HepG2 (cell line): Measurements from ENCODE around the gene C12orf60. TPM values are rescaled to one million over a fixed set of nuclear protein-coding genes. Genes with fewer than 3 reads are reported as not detected.

Experiments used
- ASH2L ChIP-seq: fragments of 300-600, 200-600 bp; sonication (generic); IDR thresholded peaks from 2 replicates; pipeline ENCODE4 v1.7.0; 2017; ENCODE audit warnings: low read depth, mild to moderate bottlenecking, moderate library complexity, mixed read lengths, low read length; ENCODE audit not compliant: insufficient read length
- ATF6 ChIP-seq: sonication (generic); formaldehyde crosslinking; conservative IDR thresholded peaks from 2 replicates; pipeline ENCODE4 v1.4.0; 2020; ENCODE audit warnings: missing genetic modification reagents
- CBFB ChIP-seq: sonication (generic); formaldehyde crosslinking; IDR thresholded peaks from 2 replicates; pipeline ENCODE4 v1.4.0; 2020; ENCODE audit warnings: missing genetic modification reagents
- CEBPG ChIP-seq: IDR thresholded peaks from 2 replicates; pipeline ENCODE4 v1.6.1; 2016
- FOXK1 ChIP-seq: sonication (generic); formaldehyde crosslinking; IDR thresholded peaks from 2 replicates; pipeline ENCODE4 v1.4.0; 2020; ENCODE audit warnings: low read depth, missing genetic modification reagents, borderline replicate concordance
- HES4 ChIP-seq: sonication (generic); formaldehyde crosslinking; IDR thresholded peaks from 2 replicates; pipeline ENCODE4 v1.9.0; 2021; ENCODE audit warnings: mild to moderate bottlenecking, missing genetic modification reagents, borderline replicate concordance
- KLF13 ChIP-seq: sonication (generic); formaldehyde crosslinking; IDR thresholded peaks from 2 replicates; pipeline ENCODE4 v1.4.0; 2020; ENCODE audit warnings: mild to moderate bottlenecking, missing genetic modification reagents
- MYPOP ChIP-seq: sonication (generic); formaldehyde crosslinking; IDR thresholded peaks from 2 replicates; pipeline ENCODE4 v1.8.1; 2023; ENCODE audit warnings: mild to moderate bottlenecking, moderate library complexity, missing genetic modification reagents
- PHF8 ChIP-seq: sonication (generic); formaldehyde crosslinking; IDR thresholded peaks from 2 replicates; pipeline ENCODE4 v1.5.0; 2020; ENCODE audit warnings: missing genetic modification reagents
- REPIN1 ChIP-seq: sonication (generic); formaldehyde crosslinking; IDR thresholded peaks from 2 replicates; pipeline ENCODE4 v1.8.0; 2022; ENCODE audit warnings: missing genetic modification reagents, low read depth, mild to moderate bottlenecking, borderline replicate concordance
- SRSF4 ChIP-seq: fragments of 200-400 bp; formaldehyde crosslinking; IDR thresholded peaks from one replicate; pipeline ENCODE4 v1.6.1; 2018; ENCODE audit warnings: mild to moderate bottlenecking, low read depth, low read length, moderate library complexity; ENCODE audit not compliant: poor library complexity, severe bottlenecking
- ZBTB33 ChIP-seq: sonication (generic); formaldehyde crosslinking; IDR thresholded peaks from 2 replicates; pipeline ENCODE4 v1.4.0; 2020; ENCODE audit warnings: missing genetic modification reagents
- ZFX ChIP-seq: sonication (generic); formaldehyde crosslinking; IDR thresholded peaks from 2 replicates; pipeline ENCODE4 v1.4.0; 2020; ENCODE audit warnings: mild to moderate bottlenecking, low read depth, missing genetic modification reagents, moderate library complexity
- ZGPAT ChIP-seq: IDR thresholded peaks from 2 replicates; pipeline ENCODE4 v1.6.1; 2016; ENCODE audit warnings: mild to moderate bottlenecking
- ZNF234 ChIP-seq: sonication (generic); formaldehyde crosslinking; conservative IDR thresholded peaks from 2 replicates; pipeline ENCODE4 v1.5.1; 2020; ENCODE audit warnings: mild to moderate bottlenecking, missing genetic modification reagents
- ZNF335 ChIP-seq: sonication (generic); formaldehyde crosslinking; IDR thresholded peaks from 2 replicates; pipeline ENCODE4 v1.4.0; 2020; ENCODE audit warnings: missing genetic modification reagents
- ZNF724P ChIP-seq: sonication (generic); formaldehyde crosslinking; IDR thresholded peaks from 2 replicates; pipeline ENCODE4 v1.8.0; 2022; ENCODE audit warnings: missing genetic modification reagents, borderline replicate concordance
- polyA plus RNA-seq, 8 experiments: library from polyadenylated mRNA; depleted of rRNA in 3 of 8; stranded (reverse) in 7 of 8; unstranded in 1 of 8; fragments of >200 nt; fragmentation: Illumina TruSeq in 4 of 8; extraction: Trizol in 4 of 8; gene quantifications; 2 replicates each; pipeline versions ENCODE4 v1.2.1 to v1.2.3, GENCODE V29; 2011 to 2016; ENCODE audit warnings: low read depth in 4 of 8, missing spikeins in 1 of 8, mixed read lengths in 1 of 8; ENCODE audit not compliant: insufficient read depth in 1 of 8
- total RNA-seq, 5 experiments: library from RNA; depleted of rRNA; stranded (reverse); fragments of >200 nt; fragmentation: Illumina TruSeq; extraction: Trizol; gene quantifications; 2 replicates each; pipeline ENCODE4 v1.2.3, GENCODE V29; 2016; ENCODE audit warnings: low read depth in 1 of 5
- TF ChIP-seq, protein P1 (sequence below): IDR thresholded peaks from 2 replicates; pipeline ENCODE4 v1.4.0; 2020; ENCODE audit warnings: mild to moderate bottlenecking, missing genetic modification reagents

The C12orf60 gene
- total and polyA plus RNA-seq, 2 of the 13 experiments (the other 11 are each of a cell fraction or from before 2014, with no cell fraction given) = 0.55 to 1.4 TPM

GRCh38 chr12:14769969-14770495, 33.4 kb upstream of the C12orf60 start (continued):
- TF ChIP-seq ATF6 (CRISPR knock-in tag) = no peak
- no peak; the same call in 1 of the 2 replicates for TF ChIP-seq ZNF335 (CRISPR knock-in tag)
- TF ChIP-seq MYPOP (CRISPR knock-in tag) = peak; percentile 55
- no peak for TF ChIP-seq KLF13 (CRISPR knock-in tag)
- TF ChIP-seq CBFB = no peak
- no peak for TF ChIP-seq ZBTB33 (CRISPR knock-in tag)
- peak; percentile 80 for TF ChIP-seq ZFX (CRISPR knock-in tag)
- 0 out of 2 replicates have a peak, but pooled peaks have one; percentile 75 for TF ChIP-seq ZNF234
- TF ChIP-seq ASH2L = peak; percentile 69
- TF ChIP-seq SRSF4 = peak; percentile 28
- TF ChIP-seq CEBPG (CRISPR knock-in tag) = peak; percentile 2; the same call in 1 of the 2 replicates
- peak; percentile 59; the same call in 1 of the 2 replicates for TF ChIP-seq REPIN1 (CRISPR knock-in tag)
- TF ChIP-seq ZNF724P (CRISPR knock-in tag) = peak; percentile 81; the same call in 1 of the 2 replicates
- peak; percentile 35; the same call in 1 of the 2 replicates for TF ChIP-seq ZGPAT
- TF ChIP-seq FOXK1 (CRISPR knock-in tag) = 0 out of 2 replicates have a peak, but pooled peaks have one; percentile 25
- TF ChIP-seq, protein P1, sequence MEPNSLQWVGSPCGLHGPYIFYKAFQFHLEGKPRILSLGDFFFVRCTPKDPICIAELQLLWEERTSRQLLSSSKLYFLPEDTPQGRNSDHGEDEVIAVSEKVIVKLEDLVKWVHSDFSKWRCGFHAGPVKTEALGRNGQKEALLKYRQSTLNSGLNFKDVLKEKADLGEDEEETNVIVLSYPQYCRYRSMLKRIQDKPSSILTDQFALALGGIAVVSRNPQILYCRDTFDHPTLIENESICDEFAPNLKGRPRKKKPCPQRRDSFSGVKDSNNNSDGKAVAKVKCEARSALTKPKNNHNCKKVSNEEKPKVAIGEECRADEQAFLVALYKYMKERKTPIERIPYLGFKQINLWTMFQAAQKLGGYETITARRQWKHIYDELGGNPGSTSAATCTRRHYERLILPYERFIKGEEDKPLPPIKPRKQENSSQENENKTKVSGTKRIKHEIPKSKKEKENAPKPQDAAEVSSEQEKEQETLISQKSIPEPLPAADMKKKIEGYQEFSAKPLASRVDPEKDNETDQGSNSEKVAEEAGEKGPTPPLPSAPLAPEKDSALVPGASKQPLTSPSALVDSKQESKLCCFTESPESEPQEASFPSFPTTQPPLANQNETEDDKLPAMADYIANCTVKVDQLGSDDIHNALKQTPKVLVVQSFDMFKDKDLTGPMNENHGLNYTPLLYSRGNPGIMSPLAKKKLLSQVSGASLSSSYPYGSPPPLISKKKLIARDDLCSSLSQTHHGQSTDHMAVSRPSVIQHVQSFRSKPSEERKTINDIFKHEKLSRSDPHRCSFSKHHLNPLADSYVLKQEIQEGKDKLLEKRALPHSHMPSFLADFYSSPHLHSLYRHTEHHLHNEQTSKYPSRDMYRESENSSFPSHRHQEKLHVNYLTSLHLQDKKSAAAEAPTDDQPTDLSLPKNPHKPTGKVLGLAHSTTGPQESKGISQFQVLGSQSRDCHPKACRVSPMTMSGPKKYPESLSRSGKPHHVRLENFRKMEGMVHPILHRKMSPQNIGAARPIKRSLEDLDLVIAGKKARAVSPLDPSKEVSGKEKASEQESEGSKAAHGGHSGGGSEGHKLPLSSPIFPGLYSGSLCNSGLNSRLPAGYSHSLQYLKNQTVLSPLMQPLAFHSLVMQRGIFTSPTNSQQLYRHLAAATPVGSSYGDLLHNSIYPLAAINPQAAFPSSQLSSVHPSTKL (CRISPR knock-in tag) = 0 out of 2 replicates have a peak, but pooled peaks have one; percentile 13
- no peak; the same call in 1 of the 2 replicates for TF ChIP-seq HES4 (CRISPR knock-in tag)
- peak; percentile 10 for TF ChIP-seq PHF8 (CRISPR knock-in tag)
